Measurements from ENCODE around the gene RHOT1.
"Not testable (repeated sequence)": the region's sequence is repeated elsewhere in the genome, so short reads cannot be mapped to it uniquely, and the experiment has no call there.

RHOT1 gene

GRCh38 chr17:32160526-32160925, 18.2 kb downstream of the RHOT1 start:
- no peak for DNase-seq

DNA sequence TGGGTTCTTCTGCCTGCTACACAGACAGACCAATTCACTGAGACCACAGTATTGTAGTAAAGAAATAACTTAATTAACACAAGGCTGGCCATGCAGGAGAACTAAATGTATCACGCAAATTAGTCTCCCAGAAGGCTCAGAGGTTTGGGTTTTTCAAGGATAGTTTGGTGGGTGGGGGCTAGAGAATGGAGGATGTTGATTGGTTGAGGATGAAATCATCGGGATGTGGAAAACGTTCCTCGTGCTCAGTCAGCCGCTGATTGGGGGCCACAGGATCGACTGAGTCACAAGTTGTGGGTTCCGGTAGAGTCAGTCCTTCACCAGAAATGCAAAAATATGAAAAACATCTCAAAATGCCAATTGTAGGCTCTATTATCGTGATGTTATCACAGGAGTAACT, 18.7 kb downstream of the RHOT1 start:
- no peak for DNase-seq

DNA sequence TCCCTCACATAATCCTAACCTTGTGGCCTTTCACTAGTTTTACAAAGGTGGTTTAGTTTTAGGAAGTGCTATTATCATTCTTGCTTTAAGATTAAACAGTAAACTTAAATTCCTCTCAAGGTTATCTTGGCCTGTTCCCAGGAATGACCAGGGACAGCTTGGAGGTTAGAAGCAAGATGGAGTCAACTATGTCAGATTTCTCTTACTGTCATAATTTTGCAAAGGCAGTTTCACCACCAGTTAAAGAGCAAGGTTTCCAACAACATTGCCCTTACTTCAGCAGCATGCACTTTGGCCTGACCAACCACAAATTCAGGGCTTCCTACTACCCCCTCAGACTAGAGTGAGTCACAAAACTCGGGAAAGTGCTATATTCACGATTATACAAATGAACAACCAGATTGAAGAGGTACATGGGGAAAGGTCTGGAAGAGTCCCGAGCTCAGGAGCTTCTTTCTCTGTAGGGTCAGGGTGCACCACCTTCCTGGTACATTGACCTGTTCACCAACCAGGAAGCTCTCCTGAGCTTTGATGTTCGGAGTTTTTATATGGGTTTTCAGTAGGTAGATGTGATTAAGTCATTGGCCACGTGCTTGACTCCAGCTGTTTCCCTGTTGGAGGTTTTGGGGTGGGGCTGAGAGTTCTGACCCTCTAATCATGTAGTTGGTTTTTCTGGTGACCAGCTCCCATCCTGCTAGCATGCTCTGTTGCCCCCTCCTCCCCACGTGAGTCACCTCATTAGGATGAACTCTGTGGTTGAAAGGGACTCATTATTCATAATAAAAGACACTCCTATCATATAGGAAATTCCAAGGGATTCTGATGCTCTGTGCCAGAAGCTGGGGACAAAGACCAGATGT, 19.4 kb downstream of the RHOT1 start:
- no peak for DNase-seq

GRCh38 chr17:32174889-32175288, 32.6 kb downstream of the RHOT1 start:
- DNase-seq = no peak

GRCh38 chr17:32178679-32179078, 36.4 kb downstream of the RHOT1 start:
- not testable (repeated sequence) for DNase-seq

GRCh38 chr17:32179103-32179502, 36.8 kb downstream of the RHOT1 start:
- DNase-seq = not testable (repeated sequence)

DNA sequence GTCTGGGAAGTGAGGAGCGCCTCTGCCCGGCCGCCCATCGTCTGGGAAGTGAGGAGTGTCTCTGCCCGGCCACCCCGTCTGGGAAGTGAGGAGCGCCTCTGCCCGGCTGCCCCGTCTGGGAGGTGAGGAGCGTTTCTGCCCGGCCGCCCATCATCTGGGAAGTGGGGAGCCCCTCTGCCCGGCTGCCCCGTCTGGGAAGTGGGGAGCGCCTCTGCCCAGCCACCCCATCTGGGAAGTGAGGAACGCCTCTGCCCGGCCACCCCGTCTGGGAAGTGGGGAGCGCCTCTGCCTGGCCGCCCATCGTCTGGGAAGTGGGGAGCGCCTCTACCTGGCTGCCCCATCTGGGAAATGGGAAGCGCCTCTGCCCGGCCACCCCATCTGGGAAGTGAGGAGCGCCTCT, 37.2 kb downstream of the RHOT1 start:
- not testable (repeated sequence) for DNase-seq

GRCh38 chr17:32180262-32180661, 38.0 kb downstream of the RHOT1 start:
- not testable (repeated sequence) for DNase-seq

GRCh38 chr17:32185875-32186274, 43.6 kb downstream of the RHOT1 start:
- no peak for DNase-seq

DNA sequence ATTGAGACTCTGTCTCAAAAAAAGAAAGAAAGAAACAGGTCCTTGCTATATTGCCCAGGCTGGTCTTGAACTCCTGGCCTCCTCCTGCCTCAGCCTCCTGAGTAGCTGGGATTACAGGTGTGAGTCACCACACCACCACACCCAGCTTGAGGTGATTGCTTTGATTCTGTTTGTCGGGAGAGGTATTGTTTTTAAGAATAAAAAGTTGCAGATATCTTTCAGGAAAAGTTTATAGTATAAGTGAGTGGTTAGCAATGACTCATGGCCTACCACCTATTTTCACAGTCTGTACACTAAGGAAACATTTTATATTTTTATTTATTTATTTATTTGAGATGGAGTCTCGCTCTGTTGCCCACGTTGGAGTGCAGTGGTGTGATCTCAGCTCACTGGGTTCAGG, 45.0 kb downstream of the RHOT1 start:
- no peak for DNase-seq

DNA sequence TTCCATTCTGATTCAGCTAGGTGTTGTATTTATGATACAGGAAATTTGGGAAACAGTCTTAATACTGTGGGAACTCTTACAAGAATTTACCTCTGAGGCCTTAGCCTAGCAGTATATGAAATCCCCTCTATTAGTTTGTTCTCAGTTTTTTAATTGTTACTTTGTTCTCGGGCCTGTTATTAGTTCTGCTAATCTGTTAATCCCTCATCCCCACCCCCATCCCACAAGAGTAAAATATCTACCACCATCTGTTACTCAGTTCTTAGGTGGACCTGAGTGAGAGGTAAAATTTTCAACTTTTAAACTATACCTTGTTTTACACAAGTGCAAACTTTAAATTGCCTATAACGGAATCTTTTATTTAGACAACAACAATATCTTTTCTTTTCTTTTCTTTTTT, 47.0 kb downstream of the RHOT1 start:
- no peak for DNase-seq

DNA sequence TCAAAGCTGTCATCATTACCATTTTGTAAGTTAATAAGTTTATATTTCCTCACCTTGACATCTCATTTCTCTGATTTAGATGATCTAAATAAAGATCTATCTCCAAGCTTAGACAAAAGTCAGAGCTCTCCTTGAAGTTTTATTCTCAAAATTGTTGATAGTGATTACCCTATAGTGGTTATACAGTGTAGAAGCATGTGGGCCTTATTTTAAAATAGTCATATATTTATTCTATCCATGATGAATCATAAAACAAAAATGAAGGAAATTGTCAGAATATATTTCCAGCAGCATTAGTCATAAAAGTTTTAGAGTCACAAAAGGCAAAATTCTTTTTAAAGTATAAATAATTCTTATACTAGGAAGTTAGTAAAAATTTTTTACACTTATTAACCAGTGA, 49.0 kb downstream of the RHOT1 start:
- no peak for DNase-seq

GRCh38 chr17:32192379-32192778, 50.1 kb downstream of the RHOT1 start:
- DNase-seq = no peak

DNA sequence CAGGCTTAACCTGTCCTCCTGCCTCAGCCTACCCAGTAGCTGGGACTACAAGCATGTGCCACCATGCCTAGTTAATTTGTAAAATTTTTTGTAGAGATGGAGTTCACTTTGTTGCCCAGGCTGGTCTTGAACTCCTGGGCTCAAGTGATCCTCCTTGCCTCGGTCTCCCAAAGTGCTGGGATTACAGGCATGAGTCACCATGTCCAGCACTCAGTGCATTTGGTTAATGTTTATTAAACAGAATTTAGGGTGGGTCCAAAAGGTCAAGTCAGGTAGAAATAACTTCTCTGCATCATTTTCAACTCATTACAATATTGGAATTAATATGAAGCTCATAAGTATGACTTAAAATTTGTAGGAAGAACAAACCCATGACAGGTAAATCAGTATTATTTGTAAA, 55.7 kb downstream of the RHOT1 start:
- DNase-seq = no peak

- no peak for DNase-seq
These were observed 64.6 kb downstream of the RHOT1 start for GRCh38 chr17:32206861-32207260.

- no peak for DNase-seq
These were observed 66.1 kb downstream of the RHOT1 start for GRCh38 chr17:32208436-32208835.

- DNase-seq = no peak
These were observed 67.3 kb downstream of the RHOT1 start for GRCh38 chr17:32209608-32210007.

- no peak for DNase-seq
These were observed 69.4 kb downstream of the RHOT1 start for GRCh38 chr17:32211671-32212070.

- DNase-seq = no peak
These were observed 73.4 kb downstream of the RHOT1 start for GRCh38 chr17:32215696-32216095.

DNA sequence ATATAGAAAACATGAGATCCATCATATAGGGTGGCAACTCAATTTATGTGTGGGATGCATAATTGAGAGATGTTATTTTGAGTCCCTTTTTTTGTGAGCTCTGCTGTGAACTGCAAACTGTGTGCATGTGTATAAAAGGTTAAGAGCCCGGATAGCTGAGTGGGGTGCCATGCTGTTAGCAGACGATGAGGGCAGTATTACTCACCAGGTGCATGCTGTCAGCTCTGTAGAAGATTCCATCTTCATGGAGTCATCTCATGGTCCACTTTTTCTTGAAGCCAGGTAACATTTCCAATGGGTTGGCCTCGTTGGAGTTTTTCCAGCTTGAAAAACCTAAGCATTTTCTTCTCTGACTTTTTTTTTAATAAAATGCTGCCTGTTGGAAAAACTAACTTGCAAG, 80.3 kb downstream of the RHOT1 start:
- DNase-seq = no peak

DNA sequence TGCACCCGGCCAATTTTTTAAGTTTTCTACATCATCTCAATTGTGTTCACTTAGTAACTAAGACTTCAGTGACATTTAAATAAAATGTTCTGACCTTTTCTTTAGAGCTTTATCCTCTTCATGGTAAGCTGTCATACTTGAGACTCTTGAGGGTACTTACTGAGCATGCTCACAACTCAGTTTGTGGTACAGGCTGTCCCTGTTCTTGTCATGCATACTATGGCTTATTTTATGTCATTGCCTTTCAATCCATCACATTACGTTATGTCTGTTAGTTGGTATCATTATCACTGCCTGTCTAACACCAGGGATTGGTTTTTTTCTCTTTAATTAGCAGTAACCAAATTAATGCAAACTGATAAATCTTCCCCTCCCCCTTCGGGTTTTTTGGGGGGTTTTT, 81.4 kb downstream of the RHOT1 start:
- DNase-seq = no peak

GRCh38 chr17:32226886-32227285, 84.6 kb downstream of the RHOT1 start:
- DNase-seq = no peak

GRCh38 chr17:32227910-32228309, 85.6 kb downstream of the RHOT1 start:
- no peak for DNase-seq

GRCh38 chr17:32235588-32235987, 93.3 kb downstream of the RHOT1 start:
- no peak for DNase-seq

DNA sequence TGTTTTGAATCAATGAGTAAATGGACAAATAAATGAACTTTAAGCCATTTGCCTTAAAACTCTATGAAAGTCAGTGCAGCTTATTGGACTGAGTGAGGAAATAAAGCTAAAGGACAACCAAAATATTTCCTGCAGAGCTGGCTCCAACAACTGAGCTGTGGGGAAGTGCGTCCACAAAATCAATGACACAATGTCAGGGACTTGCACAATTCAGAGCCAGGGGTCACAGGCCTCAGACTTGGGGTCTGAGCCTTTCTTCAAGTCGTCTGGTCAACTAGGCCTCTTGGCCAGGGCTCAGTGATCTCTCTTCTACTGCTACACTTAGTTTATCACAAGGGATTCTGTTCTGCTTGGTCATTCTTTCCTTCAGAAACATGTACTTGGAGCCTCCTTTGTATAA, 97.2 kb downstream of the RHOT1 start:
- DNase-seq = peak; percentile 20 to 48 (median 30)
